IPS DF 6.9 (cell line): ENCODE data around the gene TKT.

Experiments used
- DNase-seq: peaks from one replicate; pipeline ENCODE4 v3.0.0-alpha.2; 2013; ENCODE audit warnings: low read depth, low spot score
- H3K27ac ChIP-seq: one replicate; pipeline ENCODE4 v1.5.1; 2013; ENCODE audit warnings: low read length, control low read depth
- H3K27me3 ChIP-seq: 2 replicates; pipeline ENCODE4 v1.6.1; 2013; ENCODE audit warnings: mild to moderate bottlenecking, low read length; ENCODE audit not compliant: control insufficient read depth, insufficient read depth
- H3K36me3 ChIP-seq: 2 replicates; pipeline ENCODE4 v1.6.1; 2013; ENCODE audit warnings: low read length; ENCODE audit not compliant: control insufficient read depth, insufficient read depth
- H3K4me1 ChIP-seq: 2 replicates; pipeline ENCODE4 v1.6.1; 2013; ENCODE audit warnings: low read length; ENCODE audit not compliant: control insufficient read depth, insufficient read depth
- H3K4me3 ChIP-seq: 2 replicates; pipeline ENCODE4 v1.5.1; 2013; ENCODE audit warnings: mild to moderate bottlenecking, low read length
- H3K9me3 ChIP-seq: 2 replicates; pipeline ENCODE4 v1.6.1; 2013; ENCODE audit warnings: low read length, inconsistent platforms; ENCODE audit not compliant: control insufficient read depth, insufficient read depth
- WGBS: extraction: QIAGEN DNeasy Blood & Tissue Kit; methylation state at CpG from one replicate; pipeline ENCODE4 v1.1.7; 2013; ENCODE audit warnings: mixed read lengths, missing lambda C conversion rate; ENCODE audit not compliant: insufficient read length, insufficient coverage; 5-methylcytosine and 5-hydroxymethylcytosine counted together

TKT gene

DNA sequence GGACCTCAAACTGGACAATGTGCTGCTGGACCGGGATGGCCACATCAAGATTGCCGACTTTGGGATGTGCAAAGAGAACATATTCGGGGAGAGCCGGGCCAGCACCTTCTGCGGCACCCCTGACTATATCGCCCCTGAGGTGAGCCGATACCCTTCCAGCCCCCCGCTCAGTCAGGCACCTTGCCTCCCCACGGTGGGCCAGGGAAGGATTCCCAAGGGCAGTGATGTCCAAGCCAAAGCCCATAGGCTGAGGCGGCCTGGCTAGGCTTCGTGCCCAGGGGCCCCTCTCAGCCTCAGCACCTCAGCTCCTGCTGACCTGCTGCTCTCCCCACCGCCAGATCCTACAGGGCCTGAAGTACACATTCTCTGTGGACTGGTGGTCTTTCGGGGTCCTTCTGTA lies 67.1 kb downstream of the TKT start:
- no peak overlapping the region for H3K27ac ChIP-seq
- H3K36me3 ChIP-seq: 0 out of 2 replicates have a peak, but pooled peaks cover 3% of the 10 kb centered on the region
- H3K4me1 ChIP-seq: no peaks in the 10 kb centered on the region
- no peaks in the 10 kb centered on the region for H3K9me3 ChIP-seq
- H3K27me3 ChIP-seq: no peaks in the 10 kb centered on the region
- H3K4me3 ChIP-seq: no peak overlapping the region
- no CpG with 5 or more reads among the region's 13 CpGs for WGBS
- no peak for DNase-seq

DNA sequence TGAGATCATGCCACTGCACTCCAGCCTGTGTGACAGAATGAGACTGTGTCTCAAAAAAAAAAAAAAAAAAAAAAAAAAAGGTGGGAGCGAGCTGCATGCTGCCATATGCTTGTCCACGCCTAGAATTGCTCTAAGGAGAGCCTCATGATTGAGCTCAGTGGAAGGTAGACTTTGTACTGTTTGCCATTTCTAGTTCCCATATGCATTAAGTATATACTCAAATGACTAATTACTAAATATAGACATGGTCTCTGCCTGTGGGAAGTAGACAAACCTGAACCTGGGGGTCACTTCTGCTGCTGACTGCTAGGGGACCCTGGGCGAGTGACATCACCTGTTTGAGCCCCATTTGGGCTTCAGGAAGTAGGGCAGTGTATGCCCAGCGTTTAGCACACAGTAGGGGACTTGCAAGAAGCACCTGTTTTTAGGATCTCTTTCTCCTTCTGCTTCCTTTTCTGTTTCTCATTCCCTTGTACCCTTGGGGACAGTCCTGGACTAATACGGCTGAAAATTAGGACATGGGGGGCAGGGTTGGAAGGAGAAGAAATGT lies 67.6 kb downstream of the TKT start:
- H3K36me3 ChIP-seq: peaks cover 5% of the 10 kb centered on the region; the same call in 1 of the 2 replicates
- no peak overlapping the region for H3K4me3 ChIP-seq
- DNase-seq: no peak
- H3K9me3 ChIP-seq: no peaks in the 10 kb centered on the region
- H3K4me1 ChIP-seq: no peaks in the 10 kb centered on the region
- no CpG with 5 or more reads among the region's 5 CpGs for WGBS
- H3K27me3 ChIP-seq: no peaks in the 10 kb centered on the region
- no peak overlapping the region for H3K27ac ChIP-seq

- H3K4me3 ChIP-seq: no peak overlapping the region
- no peak for DNase-seq
- WGBS: no CpG with 5 or more reads among the region's 4 CpGs
Measured at GRCh38 chr3:53187430-53187829, 68.4 kb downstream of the TKT start.

GRCh38 chr3:53186726-53187125 lies 69.1 kb downstream of the TKT start:
- Histone ChIP-seq H3K27me3 (no peaks in the 10 kb centered on the region), H3K4me1 (no peaks in the 10 kb centered on the region), H3K36me3 (peaks cover 5% of the 10 kb centered on the region; the same call in 1 of the 2 replicates), H3K4me3 (no peak overlapping the region), H3K27ac (no peak overlapping the region), H3K9me3 (no peaks in the 10 kb centered on the region)
- DNase-seq: no peak
- no CpG with 5 or more reads among the region's 9 CpGs for WGBS

More at GRCh38 chr3:53187430-53187829, 68.4 kb downstream of the TKT start:
- no peaks in the 10 kb centered on the region for H3K9me3 ChIP-seq
- no peak overlapping the region for H3K27ac ChIP-seq
- no peaks in the 10 kb centered on the region for H3K27me3 ChIP-seq
- peaks cover 5% of the 10 kb centered on the region; the same call in 1 of the 2 replicates for H3K36me3 ChIP-seq
- H3K4me1 ChIP-seq: no peaks in the 10 kb centered on the region

DNA sequence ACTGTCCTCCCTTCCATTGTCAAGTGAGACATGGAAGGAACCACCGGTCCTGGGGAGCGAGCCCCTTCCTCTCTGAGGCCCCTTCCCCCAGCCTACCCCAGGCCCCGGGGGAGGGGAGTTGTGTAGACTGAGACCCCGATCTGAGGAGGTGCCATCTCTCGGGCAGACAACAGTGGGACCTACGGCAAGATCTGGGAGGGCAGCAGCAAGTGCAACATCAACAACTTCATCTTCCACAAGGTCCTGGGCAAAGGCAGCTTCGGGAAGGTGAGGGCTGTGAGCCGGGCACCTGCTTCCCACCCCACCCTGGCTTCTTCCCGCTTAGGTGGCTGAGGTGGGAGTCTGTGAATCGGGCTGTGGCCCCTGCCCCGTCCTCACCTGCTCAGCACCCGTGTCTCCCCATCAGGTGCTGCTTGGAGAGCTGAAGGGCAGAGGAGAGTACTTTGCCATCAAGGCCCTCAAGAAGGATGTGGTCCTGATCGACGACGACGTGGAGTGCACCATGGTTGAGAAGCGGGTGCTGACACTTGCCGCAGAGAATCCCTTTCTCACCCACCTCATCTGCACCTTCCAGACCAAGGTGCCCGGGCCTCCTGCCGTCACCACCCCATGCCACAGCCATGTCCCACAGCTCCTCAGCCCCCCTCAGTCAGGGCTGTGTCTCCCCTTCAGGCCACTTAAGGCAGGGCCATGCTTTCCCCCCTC lies 69.9 kb downstream of the TKT start:
- Histone ChIP-seq H3K27me3 (no peaks in the 10 kb centered on the region), H3K4me1 (no peaks in the 10 kb centered on the region), H3K27ac (no peak overlapping the region), H3K4me3 (no peak overlapping the region), H3K36me3 (peaks cover 5% of the 10 kb centered on the region; the same call in 1 of the 2 replicates), H3K9me3 (no peaks in the 10 kb centered on the region)
- no CpG with 5 or more reads among the region's 20 CpGs for WGBS
- DNase-seq: no peak

GRCh38 chr3:53184701-53185100 lies 71.1 kb downstream of the TKT start:
- Histone ChIP-seq H3K4me1 (no peaks in the 10 kb centered on the region), H3K9me3 (no peaks in the 10 kb centered on the region), H3K4me3 (no peak overlapping the region), H3K36me3 (peaks cover 6% of the 10 kb centered on the region; the same call in 1 of the 2 replicates), H3K27ac (no peak overlapping the region), H3K27me3 (no peaks in the 10 kb centered on the region)
- no CpG with 5 or more reads among the region's 7 CpGs for WGBS
- no peak for DNase-seq

- H3K4me3 ChIP-seq: no peak overlapping the region
- H3K36me3 ChIP-seq: peaks cover 9% of the 10 kb centered on the region; the same call in 1 of the 2 replicates
- no peak overlapping the region for H3K27ac ChIP-seq
- no peaks in the 10 kb centered on the region for H3K9me3 ChIP-seq
- no peaks in the 10 kb centered on the region for H3K4me1 ChIP-seq
- WGBS: no CpG with 5 or more reads among the region's 9 CpGs
- no peak for DNase-seq
- H3K27me3 ChIP-seq: no peaks in the 10 kb centered on the region
Measured at GRCh38 chr3:53183514-53183913, 72.3 kb downstream of the TKT start.

DNA sequence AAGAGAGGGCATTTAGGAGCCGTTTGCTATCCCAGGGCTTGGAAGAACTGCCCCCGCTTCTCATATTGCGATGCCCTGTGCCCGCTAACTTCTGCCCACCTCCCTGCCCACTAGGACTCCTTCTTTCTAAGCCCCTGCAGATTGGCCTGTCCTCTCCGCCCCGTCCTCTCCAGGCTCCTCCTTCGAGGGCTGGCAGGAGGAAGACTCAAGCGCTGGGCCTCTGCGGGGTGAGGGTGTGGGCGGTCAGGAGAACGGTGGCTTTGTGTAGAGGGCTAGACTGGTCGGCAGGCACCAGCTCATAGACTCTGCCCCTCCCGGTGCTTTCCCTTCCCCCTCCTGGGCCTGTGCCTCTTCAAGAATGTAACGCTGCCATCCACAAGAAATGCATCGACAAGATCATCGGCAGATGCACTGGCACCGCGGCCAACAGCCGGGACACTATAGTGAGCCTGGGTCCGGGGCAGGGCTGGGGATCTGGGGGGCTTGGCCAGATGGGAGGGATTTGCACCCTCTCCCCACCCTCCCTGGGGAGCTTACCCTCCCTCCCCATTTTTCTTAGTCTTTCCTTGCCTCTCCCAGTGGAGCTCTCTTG lies 73.0 kb downstream of the TKT start:
- Histone ChIP-seq H3K4me3 (no peak overlapping the region), H3K36me3 (peaks cover 9% of the 10 kb centered on the region; the same call in 1 of the 2 replicates), H3K27ac (no peak overlapping the region), H3K4me1 (no peaks in the 10 kb centered on the region; the same call in 1 of the 2 replicates), H3K9me3 (no peaks in the 10 kb centered on the region), H3K27me3 (no peaks in the 10 kb centered on the region)
- DNase-seq: no peak
- no CpG with 5 or more reads among the region's 20 CpGs for WGBS

DNA sequence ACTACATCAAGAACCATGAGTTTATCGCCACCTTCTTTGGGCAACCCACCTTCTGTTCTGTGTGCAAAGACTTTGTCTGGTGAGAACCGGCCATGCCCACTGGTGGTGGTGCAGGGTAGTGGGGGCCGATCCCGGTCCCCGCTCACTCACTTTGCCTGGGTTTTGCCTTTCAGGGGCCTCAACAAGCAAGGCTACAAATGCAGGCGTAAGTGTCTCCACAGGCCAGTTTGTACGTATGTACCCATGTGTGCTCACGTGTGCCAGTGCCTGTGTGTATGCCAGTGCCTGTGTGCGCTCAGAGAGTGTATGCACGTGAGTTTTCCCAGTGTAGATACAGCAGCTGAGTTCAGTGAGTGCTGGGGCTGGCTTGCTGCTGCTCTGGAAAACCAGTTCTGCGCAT lies 74.3 kb downstream of the TKT start:
- Histone ChIP-seq H3K27ac (no peak overlapping the region), H3K9me3 (no peaks in the 10 kb centered on the region), H3K4me3 (no peak overlapping the region), H3K4me1 (no peaks in the 10 kb centered on the region; the same call in 1 of the 2 replicates), H3K36me3 (peaks cover 9% of the 10 kb centered on the region; the same call in 1 of the 2 replicates), H3K27me3 (no peaks in the 10 kb centered on the region)
- no CpG with 5 or more reads among the region's 11 CpGs for WGBS
- DNase-seq: no peak

GRCh38 chr3:53181024-53181371 lies 74.8 kb downstream of the TKT start:
- no peak for DNase-seq
- Histone ChIP-seq H3K27ac (no peak overlapping the region), H3K4me1 (no peaks in the 10 kb centered on the region; the same call in 1 of the 2 replicates), H3K36me3 (peaks cover 6% of the 10 kb centered on the region; the same call in 1 of the 2 replicates), H3K27me3 (no peaks in the 10 kb centered on the region), H3K9me3 (no peaks in the 10 kb centered on the region), H3K4me3 (no peak overlapping the region)
- WGBS: no CpG with 5 or more reads among the region's 4 CpGs
